Thymus (tissue), 11 donors: ENCODE results near the gene RPL34. TPM values are rescaled to one million over a fixed set of nuclear protein-coding genes. Genes with fewer than 3 reads are reported as not detected.

Experiments used
- DNase-seq, 9 donors: peaks; one replicate each; pipeline ENCODE4 v3.0.0-alpha.2; 2013; ENCODE audit warnings: low spot score in 9 of 9, low read depth in 6 of 9, missing footprints in 1 of 9
- H3K27ac ChIP-seq, 2 donors: one replicate each; pipeline ENCODE4 v1.5.1; 2013; ENCODE audit warnings: control low read depth in 1 of 2, low read depth in 1 of 2, low read length in 1 of 2, mild to moderate bottlenecking in 1 of 2, moderate library complexity in 1 of 2
- H3K27me3 ChIP-seq, 2 donors: one replicate each; pipeline ENCODE4 v1.5.1; 2013; ENCODE audit warnings: low read length in 1 of 2; ENCODE audit not compliant: control insufficient read depth in 2 of 2, insufficient read depth in 1 of 2
- H3K36me3 ChIP-seq, 2 donors: one replicate each; pipeline ENCODE4 v1.5.1; 2013; ENCODE audit warnings: low read length in 1 of 2, mild to moderate bottlenecking in 1 of 2, moderate library complexity in 1 of 2; ENCODE audit not compliant: control insufficient read depth in 2 of 2, insufficient read depth in 2 of 2
- H3K4me1 ChIP-seq, 2 donors: one replicate each; pipeline ENCODE4 v1.5.1; 2013; ENCODE audit warnings: low read length in 2 of 2; ENCODE audit not compliant: control insufficient read depth in 2 of 2, insufficient read depth in 2 of 2
- H3K4me3 ChIP-seq, 2 donors: one replicate each; pipeline ENCODE4 v1.5.1; 2013; ENCODE audit warnings: low read length in 2 of 2, control low read depth in 1 of 2, mild to moderate bottlenecking in 1 of 2
- H3K9me3 ChIP-seq, 2 donors: one replicate each; pipeline ENCODE4 v1.5.1; 2013; ENCODE audit warnings: low read length in 1 of 2, mild to moderate bottlenecking in 1 of 2; ENCODE audit not compliant: control insufficient read depth in 2 of 2, insufficient read depth in 1 of 2
- WGBS: extraction: QIAGEN DNeasy Blood & Tissue Kit; methylation state at CpG from one replicate; pipeline ENCODE4 v1.1.7; 2013; 5-methylcytosine and 5-hydroxymethylcytosine counted together
- polyA plus RNA-seq: library from polyadenylated mRNA; stranded (reverse); fragments of 200-250 nt; gene quantifications from one replicate; pipeline ENCODE4 v1.2.3, GENCODE V29; 2013
- total RNA-seq: library from RNA; stranded (reverse); fragments of 120-200 nt; gene quantifications from one replicate; pipeline ENCODE4 v1.2.4, GENCODE V29; 2013
- donor health status: healthy.

The RPL34 gene
- total and polyA plus RNA-seq, 2 donors = 3,878 to 9,578 TPM

DNA sequence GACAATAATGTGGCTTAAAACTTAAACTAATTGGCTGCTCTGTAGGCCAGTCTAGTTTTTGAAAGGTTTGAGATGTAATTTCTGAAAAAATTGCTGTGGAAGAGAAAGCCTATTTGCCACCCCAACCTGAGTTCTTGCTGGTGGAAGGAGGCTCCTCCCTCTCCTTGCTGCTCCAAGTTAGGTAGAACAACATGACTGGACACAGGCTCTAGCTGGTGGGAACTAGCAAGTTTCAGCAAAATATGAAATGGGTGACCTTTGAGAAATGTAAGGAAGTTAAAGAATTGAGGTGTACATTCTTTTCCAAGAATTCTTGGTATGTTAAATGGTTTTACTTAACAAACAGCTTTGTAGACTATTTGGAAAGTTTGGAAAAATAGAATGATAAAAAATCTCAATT is 8.0 kb downstream of the RPL34 start:
- H3K4me1 ChIP-seq = no peaks in the 10 kb centered on the region
- H3K27me3 ChIP-seq = no peaks in the 10 kb centered on the region
- H3K9me3 ChIP-seq = no peaks in the 10 kb centered on the region
- DNase-seq = no peak
- peaks cover 47 to 95% of the 10 kb centered on the region in 2 donors for H3K36me3 ChIP-seq
- no peak overlapping the region for H3K4me3 ChIP-seq
- no peak overlapping the region for H3K27ac ChIP-seq

DNA sequence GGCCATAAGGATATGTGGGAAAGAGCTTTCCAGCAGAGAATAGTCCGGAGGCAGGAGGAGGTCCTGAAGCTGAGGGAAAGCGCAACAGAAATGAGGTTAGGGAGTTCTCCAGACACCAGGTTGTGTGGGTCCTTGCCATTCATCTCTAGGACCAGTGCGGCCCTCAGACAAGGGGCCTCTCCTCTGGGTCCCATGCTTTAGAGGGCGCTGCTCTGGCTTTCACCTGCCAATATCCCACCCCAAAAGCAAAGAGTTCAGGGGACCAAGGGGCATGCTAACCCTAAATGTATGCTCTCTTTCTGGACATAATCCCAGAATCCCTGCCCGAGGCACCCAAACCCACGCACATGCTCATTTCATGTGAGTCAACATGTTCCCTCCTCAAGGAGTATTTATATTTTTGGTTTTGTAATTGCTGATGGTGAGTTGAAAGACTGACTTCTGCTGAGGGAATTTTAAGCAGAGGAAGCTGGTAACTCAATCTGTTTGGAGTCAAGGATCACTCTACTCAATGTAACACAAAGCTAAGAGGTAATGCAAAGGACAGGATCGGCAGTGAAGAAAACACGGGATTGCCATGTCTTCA is 14.8 kb downstream of the RPL34 start:
- no peak overlapping the region for H3K4me3 ChIP-seq
- no peak for DNase-seq
- 99% methylated on average over 8 of the region's 8 CpGs for WGBS
- no peaks in the 10 kb centered on the region for H3K27me3 ChIP-seq
- H3K4me1 ChIP-seq = no peaks in the 10 kb centered on the region
- no peak overlapping the region for H3K27ac ChIP-seq
- H3K36me3 ChIP-seq = peaks cover 26 to 57% of the 10 kb centered on the region in 2 donors
- H3K9me3 ChIP-seq = no peaks in the 10 kb centered on the region

DNA sequence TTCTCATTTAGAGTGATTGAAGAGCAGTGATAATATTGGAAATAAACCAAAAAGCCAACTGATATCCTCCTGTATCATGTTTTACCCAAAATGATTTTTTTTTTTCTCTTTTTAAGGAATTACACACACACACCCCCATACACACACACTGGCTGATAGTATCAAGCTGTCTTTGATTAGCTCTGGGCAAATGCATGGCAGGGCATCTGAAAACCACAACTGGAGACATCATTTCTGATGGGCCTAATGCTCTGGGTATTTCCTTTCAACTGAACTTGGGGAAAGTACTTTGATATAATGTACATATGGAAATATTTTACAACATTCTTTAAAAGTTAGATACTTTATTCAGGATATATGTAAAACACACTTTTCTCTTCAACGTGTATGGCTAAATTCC is 15.9 kb downstream of the RPL34 start:
- no peak for DNase-seq
- Histone ChIP-seq H3K36me3 (peaks cover 22 to 47% of the 10 kb centered on the region in 2 donors), H3K9me3 (no peaks in the 10 kb centered on the region), H3K27me3 (no peaks in the 10 kb centered on the region), H3K4me1 (no peaks in the 10 kb centered on the region), H3K27ac (no peak overlapping the region), H3K4me3 (no peak overlapping the region)
- whole genome bisulfite sequencing = 96% methylated on average over 1 of the region's 1 CpG

DNA sequence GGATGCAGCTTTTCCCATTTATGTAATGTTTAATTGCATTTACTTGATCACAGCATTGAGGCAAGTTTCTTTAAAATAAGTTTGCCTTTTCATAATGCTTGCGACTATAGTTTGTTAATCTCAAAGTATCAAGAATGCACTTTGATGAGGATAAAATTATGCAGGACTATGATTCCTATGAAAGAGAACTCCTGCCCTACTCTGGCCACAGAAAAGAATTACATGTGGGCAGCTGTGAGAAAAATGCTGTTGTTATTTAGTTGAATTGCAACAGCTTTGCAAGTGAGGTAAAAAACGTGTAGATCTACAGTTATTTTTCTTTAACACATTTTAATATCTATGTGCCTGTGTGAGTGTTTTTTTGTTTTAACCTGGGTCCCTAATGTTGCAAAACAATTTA is 17.5 kb downstream of the RPL34 start:
- 80% methylated on average over 2 of the region's 2 CpGs for WGBS
- DNase-seq = peak in 1 of 9 donors; percentile 51
- H3K4me1 ChIP-seq = no peaks in the 10 kb centered on the region
- peaks cover 18 to 33% of the 10 kb centered on the region in 2 donors for H3K36me3 ChIP-seq
- H3K9me3 ChIP-seq = no peaks in the 10 kb centered on the region
- no peaks in the 10 kb centered on the region for H3K27me3 ChIP-seq
- no peak overlapping the region for H3K4me3 ChIP-seq
- H3K27ac ChIP-seq = no peak overlapping the region

DNA sequence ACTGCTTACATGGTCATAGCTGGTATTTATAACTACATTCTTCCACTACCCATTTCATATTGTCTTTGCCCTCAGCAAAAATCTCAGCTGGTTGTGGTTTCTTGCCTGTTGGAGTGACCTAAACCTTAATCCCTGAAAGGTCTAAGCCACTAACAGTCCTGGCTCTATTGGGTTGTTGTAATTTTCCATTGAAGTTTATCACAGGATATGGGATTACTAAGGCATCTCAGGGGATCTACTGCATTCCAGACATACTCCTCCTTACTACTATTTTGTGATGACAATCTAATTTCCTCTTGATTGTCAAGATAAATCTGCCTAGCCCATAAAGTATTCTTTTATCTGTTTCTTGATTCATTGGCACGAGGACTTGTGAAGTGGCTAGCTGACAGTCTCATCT is 23.9 kb downstream of the RPL34 start:
- Histone ChIP-seq H3K4me3 (no peak overlapping the region), H3K27me3 (no peaks in the 10 kb centered on the region), H3K27ac (no peak overlapping the region), H3K36me3 (no peaks in the 10 kb centered on the region), H3K4me1 (peaks cover 0 to 17% of the 10 kb centered on the region in 2 donors), H3K9me3 (no peaks in the 10 kb centered on the region)
- 99% methylated on average over 1 of the region's 1 CpG for WGBS
- no peak for DNase-seq

DNA sequence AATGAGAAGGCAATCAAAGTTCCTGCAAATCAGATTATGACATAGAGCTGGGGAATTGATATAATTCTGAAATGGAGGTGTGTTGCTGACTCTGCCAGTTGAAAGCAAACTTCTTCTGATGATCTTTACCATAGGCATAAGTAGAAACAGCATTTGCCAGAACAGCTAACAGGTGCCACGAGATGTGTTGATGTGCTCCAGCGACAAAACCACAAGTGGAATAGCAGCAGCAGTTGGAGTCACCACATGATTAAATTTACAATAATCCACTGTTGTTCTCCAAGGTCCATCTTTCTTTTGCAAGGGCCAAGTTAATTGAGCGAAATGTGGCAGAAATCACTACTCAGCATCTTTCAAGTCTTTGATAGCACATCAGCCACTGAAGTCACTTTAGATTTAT is 26.3 kb downstream of the RPL34 start:
- DNase-seq = peak in 8 of 9 donors; percentile 20 to 76 (median 47)
- Histone ChIP-seq H3K9me3 (no peaks in the 10 kb centered on the region), H3K4me1 (peaks cover 8 to 28% of the 10 kb centered on the region in 2 donors), H3K27ac (peak overlapping the region in 1 of 2 donors; percentile 88), H3K36me3 (no peaks in the 10 kb centered on the region), H3K4me3 (no peak overlapping the region), H3K27me3 (no peaks in the 10 kb centered on the region)
- WGBS = 35% methylated on average over 3 of the region's 3 CpGs

DNA sequence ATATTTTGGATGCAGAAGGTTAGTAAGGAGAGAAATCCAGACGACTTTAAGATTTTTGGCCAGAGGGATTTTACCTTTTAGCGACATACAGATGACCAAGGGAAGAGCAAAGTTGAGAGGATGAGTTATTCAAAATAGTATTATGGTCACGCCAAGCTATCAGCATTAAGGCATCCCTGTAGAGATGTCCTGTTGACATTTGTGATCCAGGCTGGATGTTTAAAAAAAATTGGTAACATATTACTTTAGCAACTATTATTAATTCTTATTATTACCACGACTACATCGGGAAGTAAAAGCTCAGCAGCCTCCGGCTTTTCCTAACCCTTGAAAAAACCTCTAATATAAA is 29.5 kb downstream of the RPL34 start:
- Histone ChIP-seq H3K9me3 (no peaks in the 10 kb centered on the region), H3K4me3 (peak overlapping the region; percentile 70 to 89), H3K27me3 (no peaks in the 10 kb centered on the region), H3K36me3 (no peaks in the 10 kb centered on the region), H3K27ac (no peak overlapping the region), H3K4me1 (peaks cover 11 to 28% of the 10 kb centered on the region in 2 donors)
- 3% methylated on average over 6 of the region's 6 CpGs for WGBS
- no peak for DNase-seq

DNA sequence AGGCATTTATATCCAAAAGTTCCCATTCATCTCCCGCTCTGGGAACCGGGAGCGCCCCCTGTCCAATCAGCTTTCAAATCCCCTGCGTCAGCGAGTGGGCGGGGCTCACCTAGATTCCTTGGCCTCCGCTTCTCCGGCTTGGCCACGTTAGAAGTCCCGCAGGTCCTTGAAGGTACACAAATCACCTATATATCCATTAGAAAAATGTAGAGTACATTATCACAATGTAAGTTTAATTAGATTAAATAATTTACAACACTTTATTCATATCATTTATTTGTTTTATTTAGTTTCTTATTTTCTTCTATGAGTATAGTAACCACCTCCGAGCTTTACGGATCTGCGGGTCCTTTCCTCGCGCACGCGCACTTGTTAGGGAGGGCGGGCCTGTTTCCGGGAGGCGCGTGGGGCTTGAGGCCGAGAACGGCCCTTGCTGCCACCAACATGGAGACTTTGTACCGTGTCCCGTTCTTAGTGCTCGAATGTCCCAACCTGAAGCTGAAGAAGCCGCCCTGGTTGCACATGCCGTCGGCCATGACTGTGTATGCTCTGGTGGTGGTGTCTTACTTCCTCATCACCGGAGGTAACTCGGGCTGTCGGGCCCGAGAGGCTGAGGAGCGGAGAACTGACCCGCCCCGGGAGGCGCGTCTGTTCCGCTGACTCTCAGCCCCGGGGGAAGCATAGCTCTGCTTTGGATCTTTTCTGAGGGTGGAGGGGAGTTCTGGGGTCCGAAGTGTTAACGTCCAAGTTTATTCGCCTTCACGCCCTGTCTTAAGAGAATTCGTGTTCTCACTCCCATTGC is 30.0 kb downstream of the RPL34 start, which contains the start of gene OSTC:
TSS of gene OSTC (plus strand) at position 388 of the 802 bp plus-strand sequence. CDS start at position 445, 57 bp downstream.
- Histone ChIP-seq H3K9me3 (no peaks in the 10 kb centered on the region), H3K27me3 (no peaks in the 10 kb centered on the region), H3K27ac (peak within 1 kb of the TSS; percentile 73 to 82), H3K36me3 (peaks cover 0 to under 1% of the 10 kb centered on the region in 2 donors), H3K4me1 (peaks cover 11 to 27% of the 10 kb centered on the region in 2 donors), H3K4me3 (peak within 1 kb of the TSS; percentile 70 to 89)
- WGBS = under 1% methylated on average over 45 of the region's 45 CpGs
- peak; percentile 82 to 96 (median 89) for DNase-seq

DNA sequence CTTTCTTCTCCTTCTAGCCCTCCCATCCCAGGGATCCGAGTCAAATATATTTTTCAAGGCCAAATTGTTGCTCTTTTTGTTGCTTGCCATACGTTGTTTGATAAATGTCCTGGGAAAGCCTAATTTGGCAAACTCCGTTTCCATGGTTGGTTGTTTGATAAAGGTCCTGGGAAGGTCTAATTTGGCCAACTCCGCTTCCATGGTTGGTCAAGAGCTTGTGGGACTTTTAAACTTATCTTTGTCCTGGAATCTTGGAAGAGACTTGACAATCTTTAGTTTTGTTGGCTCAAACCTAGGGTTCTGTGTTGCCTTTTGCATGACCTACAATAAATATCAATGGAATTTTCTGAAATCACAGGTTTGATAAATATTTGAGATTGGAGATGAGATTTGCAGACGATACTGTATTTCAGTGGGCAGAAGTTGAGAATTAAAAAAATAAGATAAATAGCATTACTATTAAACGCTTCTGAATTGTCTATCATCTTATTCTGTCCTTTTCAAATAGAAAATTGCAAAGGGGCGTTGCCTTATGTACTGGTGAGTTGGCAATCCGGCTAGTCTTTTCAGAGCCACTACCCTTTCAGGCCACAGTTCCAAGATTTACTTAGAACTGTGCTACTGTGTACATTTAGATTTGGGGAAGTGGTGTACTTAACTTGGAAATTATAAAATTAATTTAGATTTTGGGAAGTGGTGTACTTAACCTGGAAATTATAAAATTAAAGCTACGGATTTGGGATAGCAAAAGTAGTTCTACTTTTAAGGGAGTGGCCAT is 30.8 kb downstream of the RPL34 start:
- H3K27me3 ChIP-seq = no peaks in the 10 kb centered on the region
- peak overlapping the region in 1 of 2 donors; percentile 73 for H3K27ac ChIP-seq
- no peaks in the 10 kb centered on the region for H3K9me3 ChIP-seq
- peaks cover 11 to 22% of the 10 kb centered on the region in 2 donors for H3K4me1 ChIP-seq
- H3K36me3 ChIP-seq = peaks cover 0 to 8% of the 10 kb centered on the region in 2 donors
- no peak for DNase-seq
- peak overlapping the region; percentile 70 to 89 for H3K4me3 ChIP-seq
- WGBS = 6% methylated on average over 9 of the region's 9 CpGs
